Muscle of back (tissue), 13 donors: ENCODE measurements around the gene C17orf67. TPM values are rescaled to one million over a fixed set of nuclear protein-coding genes. Genes with fewer than 3 reads are reported as not detected.
A peak's percentile ranks its signal among the peaks of the same experiment; 100 is the strongest.

Experiments used
- DNase-seq, 3 donors: peaks; one replicate each; pipeline versions ENCODE4 v3.0.0 to v3.0.0-alpha.2; 2013
- long read RNA-seq, 9 donors: transcript quantifications; one replicate each; lab custom pipeline, GENCODE V29; 2026
- polyA plus RNA-seq, 10 donors: library from polyadenylated mRNA; unstranded; fragments of 120-200 nt; gene quantifications; one replicate each; pipeline ENCODE4 v1.2.1, GENCODE V29; 2013; ENCODE audit not compliant: insufficient read length in 10 of 10

Gene C17orf67
- 1 to 10 TPM; 1.1 to 2.7 (median 2.0) TPM for polyA plus RNA-seq
- long read RNA-seq, donor 1 = 0 reads
- long read RNA-seq, donor 2, partial matches to known transcripts = 0 of 1 reads
- long read RNA-seq, donor 2, other reads (novel, unspliced or antisense) = 0 of 1 reads
- long read RNA-seq, donor 3 = 0 reads
- long read RNA-seq, donor 4 = 0 reads
- long read RNA-seq, donor 5, partial matches to known transcripts = 6 of 6 reads
- long read RNA-seq, donor 5, other reads (novel, unspliced or antisense) = 0 of 6 reads
- long read RNA-seq, donor 6 = 0 reads
- long read RNA-seq, donor 7 = 0 reads
- long read RNA-seq, donor 8 = 0 reads
- long read RNA-seq, donor 9 = 0 reads

- peak; percentile 96 to 97 (median 96) for DNase-seq
These were observed at the start of gene C17orf67, which contains the start of gene DGKE for GRCh38 chr17:56833809-56834379. C17orf67 (minus strand) TSS chr17:56833920; CDS start chr17:56815810, 18,110 bp downstream. DGKE (plus strand) TSS chr17:56834151; CDS start chr17:56834796, 645 bp downstream.

GRCh38 chr17:56881685-56882295 lies 48.1 kb upstream of the C17orf67 start:
- DNase-seq = no peak

GRCh38 chr17:56880571-56880970 lies 46.9 kb upstream of the C17orf67 start:
- DNase-seq = no peak

GRCh38 chr17:56880133-56880532 lies 46.4 kb upstream of the C17orf67 start:
- DNase-seq = no peak

- no peak for DNase-seq
These were observed 45.6 kb upstream of the C17orf67 start for GRCh38 chr17:56879280-56879679.

GRCh38 chr17:56876766-56877179 lies 43.1 kb upstream of the C17orf67 start:
- no peak for DNase-seq

- DNase-seq = no peak
These were observed 36.4 kb upstream of the C17orf67 start for GRCh38 chr17:56870081-56870651.

GRCh38 chr17:56868716-56869115 lies 35.0 kb upstream of the C17orf67 start:
- DNase-seq = no peak

- DNase-seq = no peak
These were observed 34.2 kb upstream of the C17orf67 start for GRCh38 chr17:56867948-56868376.

- no peak for DNase-seq
These were observed 32.8 kb upstream of the C17orf67 start for GRCh38 chr17:56866496-56866895.

GRCh38 chr17:56866076-56866475 lies 32.4 kb upstream of the C17orf67 start:
- DNase-seq = no peak

- no peak for DNase-seq
These were observed 30.3 kb upstream of the C17orf67 start for GRCh38 chr17:56863974-56864373.

GRCh38 chr17:56861899-56862298 lies 28.2 kb upstream of the C17orf67 start:
- no peak for DNase-seq

- no peak for DNase-seq
These were observed 17.3 kb upstream of the C17orf67 start for GRCh38 chr17:56851008-56851407.

GRCh38 chr17:56850591-56850990 lies 16.9 kb upstream of the C17orf67 start:
- DNase-seq = no peak

- no peak for DNase-seq
These were observed 15.4 kb upstream of the C17orf67 start for GRCh38 chr17:56849131-56849530.

GRCh38 chr17:56847106-56847505 lies 13.4 kb upstream of the C17orf67 start:
- DNase-seq = no peak

GRCh38 chr17:56845934-56846333 lies 12.2 kb upstream of the C17orf67 start:
- DNase-seq = no peak

- DNase-seq = no peak
These were observed 8.9 kb upstream of the C17orf67 start for GRCh38 chr17:56842577-56842976.

GRCh38 chr17:56838687-56839086 lies 5.0 kb upstream of the C17orf67 start:
- no peak for DNase-seq

GRCh38 chr17:56835264-56835585 lies 1.5 kb upstream of the C17orf67 start:
- DNase-seq = no peak

GRCh38 chr17:56834380-56835263 lies 902 bp upstream of the C17orf67 start:
- DNase-seq = peak in 1 of 3 donors; percentile 27
